IMR-90 (cell line): ENCODE results near the gene SLC26A8. TPM values are rescaled to one million over a fixed set of nuclear protein-coding genes. Genes with fewer than 3 reads are reported as not detected.

Experiments used
- ATAC-seq: fragments of 200-7000 bp; cut with Tn5 transposase; 2 replicates; pipeline ENCODE4 v1.9.1; 2020; ENCODE audit warnings: low read depth, mild to moderate bottlenecking, moderate library complexity
- BruUV-seq: library from RNA; stranded (reverse); fragments of 400-500 nt; replicated peaks from 2 replicates; lab custom pipeline; 2021; lab: Mats Ljungman, UMichigan
- CTCF ChIA-PET: fragments of 300-600 bp; formaldehyde crosslinking; extraction: SDS; loops from one replicate; lab custom pipeline; 2021; ENCODE audit warnings: antibody characterized with exemption; lab: Yijun Ruan, JAX
- POLR2A ChIA-PET: fragments of 300-600 bp; sonication (Branson Sonifier 250); formaldehyde crosslinking; loops from one replicate; lab custom pipeline; 2022; ENCODE audit warnings: antibody characterized with exemption; ENCODE audit not compliant: unreplicated experiment; lab: Charles Lee
- DNase-seq: peaks from one replicate; pipeline ENCODE4 v3.0.0; 2013
- H2AFZ ChIP-seq: replicated peaks from 2 replicates; pipeline ENCODE3; 2013; ENCODE audit warnings: low read length, mild to moderate bottlenecking; ENCODE audit not compliant: poor library complexity
- H2AK5ac ChIP-seq: 2 replicates; pipeline ENCODE4 v1.6.1; 2013; ENCODE audit warnings: low read depth, low read length, inconsistent platforms
- H2AK9ac ChIP-seq: replicated peaks from 2 replicates; pipeline ENCODE3; 2013; ENCODE audit warnings: mild to moderate bottlenecking, low read depth, low read length, moderate library complexity; ENCODE audit not compliant: poor library complexity
- H2BK120ac ChIP-seq: 2 replicates; pipeline ENCODE4 v1.6.1; 2013; ENCODE audit warnings: low read depth, low read length, inconsistent platforms
- H2BK15ac ChIP-seq: 3 replicates; pipeline ENCODE4 v1.6.1; 2013; ENCODE audit warnings: low read depth, low read length, inconsistent platforms
- H2BK20ac ChIP-seq: 2 replicates; pipeline ENCODE4 v1.6.1; 2013; ENCODE audit warnings: low read depth, mild to moderate bottlenecking, inconsistent platforms, low read length, moderate library complexity
- H2BK5ac ChIP-seq: 2 replicates; pipeline ENCODE4 v1.6.1; 2013; ENCODE audit warnings: mild to moderate bottlenecking, low read depth, low read length, inconsistent platforms; ENCODE audit not compliant: poor library complexity, severe bottlenecking
- H3K14ac ChIP-seq: replicated peaks from 2 replicates; pipeline ENCODE4 v1.6.1; 2013; ENCODE audit warnings: low read depth, low read length, inconsistent platforms
- H3K18ac ChIP-seq: 2 replicates; pipeline ENCODE4 v1.6.1; 2013; ENCODE audit warnings: low read depth, low read length, control low read depth
- H3K23ac ChIP-seq: 2 replicates; pipeline ENCODE4 v1.6.1; 2013; ENCODE audit warnings: low read depth, low read length, inconsistent platforms
- H3K27ac ChIP-seq: 2 replicates; pipeline ENCODE4 v1.5.1; 2013; ENCODE audit warnings: mild to moderate bottlenecking, control low read depth, low read length; ENCODE audit not compliant: insufficient read depth
- H3K27me3 ChIP-seq: 2 replicates; pipeline ENCODE4 v1.6.1; 2013; ENCODE audit warnings: low read length; ENCODE audit not compliant: control insufficient read depth, insufficient read depth
- H3K36me3 ChIP-seq: 2 replicates; pipeline ENCODE4 v1.6.1; 2013; ENCODE audit warnings: low read length, mixed read lengths; ENCODE audit not compliant: control insufficient read depth, insufficient read depth
- H3K4ac ChIP-seq: 2 replicates; pipeline ENCODE4 v1.6.1; 2013; ENCODE audit warnings: low read depth, low read length, inconsistent platforms
- H3K4me1 ChIP-seq: 2 replicates; pipeline ENCODE4 v1.6.1; 2013; ENCODE audit warnings: low read length, mixed read lengths; ENCODE audit not compliant: control insufficient read depth, insufficient read depth
- H3K4me2 ChIP-seq: 2 replicates; pipeline ENCODE4 v1.6.1; 2013; ENCODE audit warnings: low read depth, mild to moderate bottlenecking, control low read depth, low read length, moderate library complexity
- H3K4me3 ChIP-seq: 2 replicates; pipeline ENCODE4 v1.5.1; 2013; ENCODE audit warnings: low read depth, mild to moderate bottlenecking, control low read depth, low read length, moderate library complexity; ENCODE audit not compliant: insufficient read depth
- H3K56ac ChIP-seq: 2 replicates; pipeline ENCODE4 v1.6.1; 2013; ENCODE audit warnings: low read length, inconsistent platforms; ENCODE audit not compliant: insufficient read depth; ENCODE audit errors: extremely low read depth
- H3K79me1 ChIP-seq, 2 experiments: 2 replicates each; pipeline ENCODE4 v1.6.1; 2013; ENCODE audit warnings: low read length in 2 of 2, inconsistent platforms in 1 of 2, low read depth in 1 of 2
- H3K9ac ChIP-seq: 2 replicates; pipeline ENCODE4 v1.6.1; 2013; ENCODE audit warnings: low read depth, low read length, control low read depth
- H3K9me1 ChIP-seq: 2 replicates; pipeline ENCODE4 v1.6.1; 2013; ENCODE audit warnings: low read length, inconsistent platforms; ENCODE audit not compliant: insufficient read depth
- H3K9me3 ChIP-seq: 2 replicates; pipeline ENCODE4 v1.6.1; 2013; ENCODE audit warnings: low read length; ENCODE audit not compliant: control insufficient read depth, insufficient read depth
- H4K20me1 ChIP-seq: 2 replicates; pipeline ENCODE4 v1.6.1; 2013; ENCODE audit warnings: low read length, inconsistent platforms; ENCODE audit not compliant: insufficient read depth
- H4K5ac ChIP-seq: 2 replicates; pipeline ENCODE4 v1.6.1; 2013; ENCODE audit warnings: mild to moderate bottlenecking, low read depth, low read length, control low read depth
- H4K8ac ChIP-seq, 2 experiments: 2 replicates each; pipeline ENCODE4 v1.6.1; 2013; ENCODE audit warnings: low read depth in 2 of 2, low read length in 2 of 2, control low read depth in 1 of 2, inconsistent platforms in 1 of 2
- H4K91ac ChIP-seq: 2 replicates; pipeline ENCODE4 v1.6.1; 2013; ENCODE audit warnings: low read depth, low read length, inconsistent platforms; ENCODE audit not compliant: insufficient read depth
- BHLHE40 ChIP-seq: fragments of 150-350 bp; IDR thresholded peaks from 2 replicates; pipeline ENCODE4 v1.6.1; 2016; ENCODE audit warnings: mild to moderate bottlenecking, low read depth, low read length
- CTCF ChIP-seq: conservative IDR thresholded peaks from 2 replicates; pipeline ENCODE4 v1.5.1; 2012; ENCODE audit warnings: mild to moderate bottlenecking, low read depth, low read length, improper control_type of control experiment
- MAFK ChIP-seq: IDR thresholded peaks from 2 replicates; pipeline ENCODE4 v1.6.1; 2012; ENCODE audit warnings: low read depth, low read length, improper control_type of control experiment
- POLR2A ChIP-seq: IDR thresholded peaks from 2 replicates; pipeline ENCODE4 v1.6.1; 2012; ENCODE audit warnings: mild to moderate bottlenecking, low read depth, low read length
- WGBS, 2 experiments: methylation state at CpG; one replicate each; pipeline versions ENCODE4 v1.1.5 to v1.1.7; 2013; ENCODE audit warnings: missing lambda C conversion rate in 2 of 2; ENCODE audit not compliant: insufficient read length in 1 of 2; ENCODE audit errors: extremely low coverage in 2 of 2; 5-methylcytosine and 5-hydroxymethylcytosine counted together
- dilution Hi-C: fragments of 300-500 bp; cut with HindIII; formaldehyde crosslinking; loops from one replicate; pipeline ENCODE4 v1.14.3; 2018; ENCODE audit warnings: low sequenced_read_pairs; ENCODE audit not compliant: unreplicated experiment
- in situ Hi-C: fragments of 300-500 bp; cut with MboI; formaldehyde crosslinking; loops from 3 replicates; pipeline ENCODE4 v1.14.3; 2019; ENCODE audit warnings: low sequenced_read_pairs, inconsistent platforms, mixed read lengths
- intact Hi-C: fragments of 100-400 bp; cut with micrococcal nuclease; formaldehyde crosslinking; loops from 2 replicates; pipeline ENCODE4 v1.10.0; 2022
- polyA plus RNA-seq, 3 experiments: library from polyadenylated mRNA; depleted of rRNA; stranded (reverse); fragments of >200 nt; gene quantifications; 2 replicates each; pipeline ENCODE4 v1.2.3, GENCODE V29; 2012; ENCODE audit warnings: low replicate concordance in 1 of 3
- total RNA-seq: library from RNA; depleted of rRNA; stranded (reverse); fragments of >200 nt; gene quantifications from 2 replicates; pipeline ENCODE4 v1.2.3, GENCODE V29; 2012

Gene SLC26A8
- total and polyA plus RNA-seq, 2 of the 4 experiments (the other 2 are of a cell fraction) = 0.07 TPM; not detected in 1

- H4K8ac ChIP-seq = no peak overlapping the region
- H3K27ac ChIP-seq = no peak overlapping the region
- no peak overlapping the region for H2BK20ac ChIP-seq
- peaks cover 68% of the 10 kb centered on the region for H4K20me1 ChIP-seq
- in situ Hi-C loops = no loop called here
- H3K4me1 ChIP-seq = peaks cover 3% of the 10 kb centered on the region; the same call in 1 of the 2 replicates
- no peak for TF ChIP-seq POLR2A
- no peak for TF ChIP-seq CTCF
- no peak for TF ChIP-seq BHLHE40
- no peak for TF ChIP-seq MAFK
- DNase-seq (no peak), ATAC-seq (no peak)
- no peak overlapping the region for H3K56ac ChIP-seq
- no peak overlapping the region for H3K23ac ChIP-seq
- H3K9me1 ChIP-seq = peaks cover 11% of the 10 kb centered on the region
- no peak overlapping the region for H3K4ac ChIP-seq
- H3K79me1 ChIP-seq = peaks cover 23 to 56% of the 10 kb centered on the region in 2 experiments
- no peak overlapping the region for H4K5ac ChIP-seq
- no peak overlapping the region for H2AK5ac ChIP-seq
- H3K4me3 ChIP-seq = no peak overlapping the region
- H2BK15ac ChIP-seq = no peak overlapping the region
- dilution Hi-C loops = no loop called here
- H3K18ac ChIP-seq = no peak overlapping the region
- POLR2A ChIA-PET = interaction anchor here (0.6 kb wide), 1 partner anchor 14 kb away, joined by 7 read pairs; no protein-coding TSS in a partner anchor
- no peak overlapping the region for H2AK9ac ChIP-seq
- no peak overlapping the region for H2BK5ac ChIP-seq
- no peak overlapping the region for H2BK120ac ChIP-seq
- CTCF ChIA-PET = interaction anchor here (1.3 kb wide), 1 partner anchor 10 kb away, joined by 5 read pairs; no protein-coding TSS in a partner anchor
- H3K27me3 ChIP-seq = no peaks in the 10 kb centered on the region
- H3K36me3 ChIP-seq = no peaks in the 10 kb centered on the region
- no peak overlapping the region for H3K4me2 ChIP-seq
- H3K9ac ChIP-seq = no peak overlapping the region
- no peak overlapping the region for H2AFZ ChIP-seq
- no peak overlapping the region for H3K14ac ChIP-seq
- 87% methylated on average over 3 of the region's 12 CpGs; no CpG with 5 or more reads in 1 of the 2 experiments for WGBS, 2 experiments
- H4K91ac ChIP-seq = no peak overlapping the region
- H3K9me3 ChIP-seq = no peaks in the 10 kb centered on the region
- BruUV-seq = no TSS peak
- intact Hi-C loops = no loop called here
Measured at GRCh38 chr6:36042618-36043260, 18.3 kb upstream of the SLC26A8 start.
